Subcutaneous adipose tissue (tissue), 4 donors: Measurements from ENCODE around the gene COG4. TPM values are rescaled to one million over a fixed set of nuclear protein-coding genes. Genes with fewer than 3 reads are reported as not detected.

Experiments
- CTCF ChIP-seq: fragments of 450-650 bp; IDR thresholded peaks from one replicate; pipeline ENCODE4 v1.5.1; 2016; ENCODE audit warnings: low read depth, mild to moderate bottlenecking, control low read depth, antibody characterized with exemption, moderate library complexity
- total RNA-seq, 4 donors: library from RNA; depleted of rRNA; stranded (reverse); fragments of >200 nt; gene quantifications; one replicate each; pipeline ENCODE4 v1.1.0, GENCODE V29; 2016

COG4 gene
- total RNA-seq, 4 donors from 2014 or later, result 29.8 to 49.9 (median 39.9) TPM

DNA sequence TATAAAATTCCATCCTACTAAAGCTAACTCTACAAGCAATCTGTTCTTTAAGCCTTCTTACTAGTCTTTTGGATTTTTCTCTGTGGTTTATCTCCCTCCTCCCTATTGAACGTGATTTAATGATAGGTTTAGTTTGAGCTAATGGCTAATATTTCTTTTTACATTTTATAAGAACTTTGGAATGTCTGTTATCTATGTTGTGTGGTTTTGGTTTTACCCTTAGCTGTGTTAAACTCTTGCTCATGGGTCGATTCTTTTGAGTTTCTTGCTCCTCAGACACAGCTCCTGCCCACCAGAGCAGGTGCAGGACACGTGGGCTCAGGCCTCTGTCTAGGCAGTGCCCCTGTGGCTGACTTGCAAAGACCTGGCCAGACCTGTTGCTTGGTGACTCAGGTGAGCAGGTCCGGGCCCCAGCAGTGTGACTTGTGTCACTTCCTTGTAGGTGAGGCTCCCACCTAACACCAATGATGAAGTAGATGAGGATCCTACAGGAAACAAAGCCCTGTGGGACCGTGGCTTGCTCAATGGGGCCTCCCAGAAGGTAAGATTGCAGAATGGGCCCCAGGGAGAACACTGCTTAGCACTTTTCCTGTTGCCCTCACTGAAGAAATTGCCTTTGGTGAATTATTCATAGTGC lies 45.4 kb upstream of the COG4 start:
- no peak for TF ChIP-seq CTCF

- no peak for TF ChIP-seq CTCF
Observed at GRCh38 chr16:70565053-70565452, 41.7 kb upstream of the COG4 start.

- TF ChIP-seq CTCF, result no peak
Observed at GRCh38 chr16:70563636-70564035, 40.3 kb upstream of the COG4 start.

DNA sequence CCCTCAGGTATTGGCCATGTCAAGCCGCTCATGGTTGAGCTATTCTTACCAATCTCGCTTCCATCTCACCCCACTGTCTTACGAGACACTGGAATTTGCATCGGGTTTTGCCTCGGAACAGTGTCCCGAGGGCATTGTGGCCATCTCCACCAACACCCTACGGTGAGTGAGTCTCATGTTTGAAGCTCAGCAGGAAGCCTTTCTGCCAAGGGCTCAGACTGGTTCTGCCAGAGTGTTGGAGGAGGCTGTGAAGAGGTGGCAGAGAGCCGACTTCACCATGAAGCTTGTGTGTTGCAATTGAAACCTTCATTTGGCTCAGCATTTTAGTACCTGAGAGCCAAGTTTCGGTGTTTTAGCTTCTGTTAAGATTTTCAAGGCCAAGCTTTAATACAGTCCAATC lies 38.3 kb upstream of the COG4 start:
- no peak for TF ChIP-seq CTCF

DNA sequence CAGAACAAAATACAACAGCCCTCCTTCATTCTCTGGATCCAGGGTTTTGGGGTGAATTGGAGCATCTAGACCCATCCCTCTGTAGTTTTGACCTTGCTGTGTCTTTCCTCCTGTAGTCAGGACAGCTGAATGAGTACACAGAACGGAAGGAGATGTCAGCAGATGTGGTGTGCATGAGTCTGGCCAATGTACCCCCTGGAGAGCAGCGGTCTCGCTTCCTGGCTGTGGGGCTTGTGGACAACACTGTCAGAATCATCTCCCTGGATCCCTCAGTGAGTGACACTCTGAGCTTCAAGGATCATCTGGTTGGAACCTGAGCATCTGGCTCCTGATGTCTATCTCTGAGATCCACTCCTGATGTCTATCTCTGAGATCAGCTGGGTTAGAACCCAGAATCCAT lies 32.7 kb upstream of the COG4 start:
- no peak for TF ChIP-seq CTCF

GRCh38 chr16:70553645-70554044 lies 30.3 kb upstream of the COG4 start:
- no peak for TF ChIP-seq CTCF

DNA sequence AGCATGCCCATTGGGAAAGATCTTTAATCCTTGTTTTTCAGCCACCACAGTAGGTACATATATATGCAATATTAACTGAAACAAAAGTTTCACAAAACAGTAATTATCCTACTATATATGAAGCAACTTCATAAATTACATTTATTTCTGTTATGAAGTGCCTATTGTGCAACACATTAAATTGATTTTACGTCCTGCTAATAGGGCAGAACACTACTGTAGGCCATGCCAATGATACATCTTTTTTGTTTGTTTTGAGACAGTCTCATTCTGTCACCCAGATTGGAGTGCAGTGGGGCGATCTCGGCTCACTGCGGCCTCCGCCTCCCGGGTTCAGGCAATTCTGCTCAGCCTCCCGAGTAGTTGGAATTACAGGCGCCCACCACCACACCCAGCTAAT lies 29.3 kb upstream of the COG4 start:
- TF ChIP-seq CTCF, result no peak
